CD14-positive monocyte (primary cell): Measurements from ENCODE around the gene BOC. TPM values are rescaled to one million over a fixed set of nuclear protein-coding genes. Genes with fewer than 3 reads are reported as not detected.
A peak's percentile ranks its signal among the peaks of the same experiment; 100 is the strongest.

ENCODE experiments used
- DNase-seq, 3 donors: peaks; one replicate each; pipeline ENCODE4 v3.0.0-alpha.2; 2011 to 2022
- H2AFZ ChIP-seq: 2 replicates; pipeline ENCODE4 v1.6.0; 2012; ENCODE audit warnings: mild to moderate bottlenecking, low read depth, low read length, inconsistent platforms; ENCODE audit not compliant: insufficient read depth, poor library complexity, severe bottlenecking
- H3K27ac ChIP-seq, 2 donors: 1 replicate in 1 of 2; 2 replicates in 1 of 2; pipeline ENCODE4 v1.5.1; 2012 to 2013; ENCODE audit warnings: low read length in 2 of 2, control low read depth in 1 of 2, inconsistent platforms in 1 of 2, low read depth in 1 of 2, mild to moderate bottlenecking in 1 of 2
- H3K27me3 ChIP-seq, 2 donors: one replicate each; pipeline versions ENCODE4 v1.6.0 to v1.6.1; 2011 to 2013; ENCODE audit warnings: low read length in 2 of 2; ENCODE audit not compliant: control insufficient read depth in 2 of 2, insufficient read depth in 2 of 2
- H3K36me3 ChIP-seq, 2 donors: replicated peaks in 1 of 2; 1 replicate in 1 of 2; 2 replicates in 1 of 2; pipeline versions ENCODE4 v1.5.1 to v1.6.1; 2012 to 2013; ENCODE audit warnings: low read length in 2 of 2, control low read depth in 1 of 2, inconsistent platforms in 1 of 2, mild to moderate bottlenecking in 1 of 2; ENCODE audit not compliant: insufficient read depth in 2 of 2, control insufficient read depth in 1 of 2
- H3K4me1 ChIP-seq, 2 donors: 1 replicate in 1 of 2; 2 replicates in 1 of 2; pipeline versions ENCODE4 v1.5.1 to v1.6.1; 2012 to 2013; ENCODE audit warnings: low read length in 2 of 2, control low read depth in 1 of 2, inconsistent platforms in 1 of 2, mild to moderate bottlenecking in 1 of 2, moderate library complexity in 1 of 2; ENCODE audit not compliant: insufficient read depth in 2 of 2, control insufficient read depth in 1 of 2
- H3K4me2 ChIP-seq: replicated peaks from 2 replicates; pipeline ENCODE3; 2012; ENCODE audit warnings: low read length, moderate library complexity, mild to moderate bottlenecking; ENCODE audit not compliant: poor library complexity, severe bottlenecking; ENCODE audit errors: extremely low read depth
- H3K4me3 ChIP-seq, 3 experiments: fragments of 200-600 bp in 1 of 3; sonication (generic) in 1 of 3; replicated peaks in 1 of 3; 1 replicate in 2 of 3; 2 replicates in 1 of 3; pipeline ENCODE4 v1.5.1; 2011 to 2013; ENCODE audit warnings: low read length in 3 of 3, mild to moderate bottlenecking in 3 of 3, control low read depth in 2 of 3, low read depth in 2 of 3, inconsistent platforms in 1 of 3, moderate library complexity in 1 of 3
- H3K79me2 ChIP-seq: 2 replicates; pipeline ENCODE4 v1.6.0; 2012; ENCODE audit warnings: mild to moderate bottlenecking, control low read depth, inconsistent platforms, low read length, moderate library complexity; ENCODE audit not compliant: insufficient read depth
- H3K9ac ChIP-seq: 2 replicates; pipeline ENCODE4 v1.6.0; 2017; ENCODE audit warnings: low read length, mild to moderate bottlenecking; ENCODE audit not compliant: insufficient read depth, poor library complexity, severe bottlenecking
- H3K9me3 ChIP-seq, 2 donors: replicated peaks in 1 of 2; 1 replicate in 1 of 2; 2 replicates in 1 of 2; pipeline versions ENCODE4 v1.5.1 to v1.6.1; 2012 to 2013; ENCODE audit warnings: low read length in 2 of 2, control low read depth in 1 of 2; ENCODE audit not compliant: control insufficient read depth in 1 of 2, insufficient read depth in 1 of 2
- H4K20me1 ChIP-seq: 2 replicates; pipeline ENCODE4 v1.6.0; 2012; ENCODE audit warnings: mild to moderate bottlenecking, low read length, control low read depth, moderate library complexity; ENCODE audit not compliant: insufficient read depth
- H3K27ac Mint-ChIP-seq, 7 donors: one replicate each; pipeline ENCODE4 v1.8.0; 2020; ENCODE audit warnings: mild to moderate bottlenecking in 7 of 7, mixed read lengths in 7 of 7, moderate library complexity in 6 of 7, inconsistent platforms in 2 of 7
- H3K27me3 Mint-ChIP-seq, 3 donors: one replicate each; pipeline ENCODE4 v1.8.0; 2021 to 2022; ENCODE audit warnings: low read depth in 3 of 3, mild to moderate bottlenecking in 3 of 3, mixed read lengths in 3 of 3, moderate library complexity in 3 of 3, inconsistent platforms in 1 of 3
- H3K36me3 Mint-ChIP-seq, 2 donors: one replicate each; pipeline ENCODE4 v1.8.0; 2020; ENCODE audit warnings: mixed read lengths in 2 of 2, inconsistent platforms in 1 of 2, mild to moderate bottlenecking in 1 of 2
- H3K4me1 Mint-ChIP-seq: one replicate; pipeline ENCODE4 v1.8.0; 2020; ENCODE audit warnings: mild to moderate bottlenecking, mixed read lengths
- H3K4me3 Mint-ChIP-seq, 2 donors: one replicate each; pipeline ENCODE4 v1.8.0; 2020; ENCODE audit warnings: mild to moderate bottlenecking in 2 of 2, mixed read lengths in 2 of 2, moderate library complexity in 1 of 2
- H3K9me3 Mint-ChIP-seq, 7 donors: one replicate each; pipeline ENCODE4 v1.8.0; 2020 to 2022; ENCODE audit warnings: mixed read lengths in 7 of 7, mild to moderate bottlenecking in 6 of 7, moderate library complexity in 6 of 7, inconsistent platforms in 2 of 7
- CTCF ChIP-seq: fragments of 200-600 bp; IDR thresholded peaks from one replicate; pipeline ENCODE4 v1.8.0; 2022; ENCODE audit warnings: antibody characterized with exemption, mild to moderate bottlenecking
- WGBS: methylation state at CpG from one replicate; pipeline ENCODE4 v1.1.5; 2013; ENCODE audit warnings: missing lambda C conversion rate; ENCODE audit not compliant: insufficient coverage; 5-methylcytosine and 5-hydroxymethylcytosine counted together
- intact Hi-C, 2 donors: fragments of 100-400 bp; cut with micrococcal nuclease; formaldehyde crosslinking; loops; one replicate each; pipeline versions ENCODE4 v1.15.0 to v1.15.1; 2023
- polyA plus RNA-seq, 3 donors: library from polyadenylated mRNA; depleted of rRNA in 1 of 3; unstranded in 2 of 3; stranded (reverse) in 1 of 3; fragments of 300-500 nt in 2 of 3; fragments of >200 nt in 1 of 3; fragmentation: Illumina TruSeq in 2 of 3; gene quantifications; 1 replicate in 2 of 3; 2 replicates in 1 of 3; pipeline ENCODE4 v1.2.3, GENCODE V29; 2012 to 2021

The BOC gene
- polyA plus RNA-seq, 3 donors = not detected

- Mint-ChIP-seq H3K4me3 (no peak overlapping the region), H3K27ac (peak overlapping the region in 1 of 7 donors; percentile 21), H3K36me3 (no peaks in the 10 kb centered on the region), H3K9me3 (no peaks in the 10 kb centered on the region), H3K27me3 (peaks cover 0 to 11% (median 0%) of the 10 kb centered on the region in 3 donors), H3K4me1 (no peaks in the 10 kb centered on the region)
- intact Hi-C loops = no loop called here
- no peaks in the 10 kb centered on the region for H3K36me3 ChIP-seq
- TF ChIP-seq CTCF = no peak
- no peaks in the 10 kb centered on the region for H3K9me3 ChIP-seq
- no peaks in the 10 kb centered on the region for H3K4me1 ChIP-seq
- no peak overlapping the region for H3K4me3 ChIP-seq
- H3K9ac ChIP-seq = no peak overlapping the region
- no peaks in the 10 kb centered on the region for H3K27me3 ChIP-seq
- no peaks in the 10 kb centered on the region for H3K79me2 ChIP-seq
- H3K27ac ChIP-seq = no peak overlapping the region
- H4K20me1 ChIP-seq = no peaks in the 10 kb centered on the region
- 83% methylated on average over 1 of the region's 6 CpGs for WGBS
- no peak overlapping the region for H2AFZ ChIP-seq
- no peak overlapping the region for H3K4me2 ChIP-seq
- DNase-seq = no peak
Observed at GRCh38 chr3:113261063-113261625, 49.8 kb downstream of the BOC start.

GRCh38 chr3:113261626-113262303, 50.4 kb downstream of the BOC start:
- DNase-seq = no peak
- Histone ChIP-seq H3K9ac (no peak overlapping the region), H3K4me3 (no peak overlapping the region), H3K36me3 (no peaks in the 10 kb centered on the region), H3K4me2 (no peak overlapping the region), H3K27me3 (no peaks in the 10 kb centered on the region), H3K4me1 (no peaks in the 10 kb centered on the region), H3K27ac (no peak overlapping the region), H2AFZ (no peak overlapping the region), H4K20me1 (no peaks in the 10 kb centered on the region), H3K9me3 (no peaks in the 10 kb centered on the region), H3K79me2 (no peaks in the 10 kb centered on the region)
- intact Hi-C loops = no loop called here
- Mint-ChIP-seq H3K27ac (no peak overlapping the region), H3K9me3 (no peaks in the 10 kb centered on the region), H3K27me3 (peaks cover 0 to 12% (median 2%) of the 10 kb centered on the region in 3 donors), H3K4me3 (no peak overlapping the region), H3K4me1 (no peaks in the 10 kb centered on the region), H3K36me3 (no peaks in the 10 kb centered on the region)
- no peak for TF ChIP-seq CTCF
- WGBS = 100% methylated on average over 1 of the region's 1 CpG
